H1 (cell line): ENCODE results near the gene FOXK1. TPM values are rescaled to one million over a fixed set of nuclear protein-coding genes. Genes with fewer than 3 reads are reported as not detected.

ENCODE experiments used
- CTCF ChIA-PET: fragments of 300-600 bp; sonication (Branson Sonifier 250); formaldehyde crosslinking; loops from one replicate; lab custom pipeline; 2021; ENCODE audit not compliant: partially characterized antibody; lab: Charles Lee
- POLR2A ChIA-PET: fragments of 300-600 bp; sonication (Branson Sonifier 250); formaldehyde crosslinking; loops from one replicate; lab custom pipeline; 2021; ENCODE audit warnings: inconsistent platforms; ENCODE audit not compliant: partially characterized antibody; lab: Charles Lee
- DNase-seq, 2 experiments: peaks; one replicate each; pipeline versions ENCODE4 v3.0.0 to v3.0.0-alpha.2; 2010 to 2022; ENCODE audit warnings: low spot score in 2 of 2, low read depth in 1 of 2, mixed read lengths in 1 of 2
- FAIRE-seq: peaks from 2 replicates; lab custom pipeline; 2011; peaks lifted over from hg19 to GRCh38; lab: Jason Lieb, UNC
- H2AFZ ChIP-seq: 2 replicates; pipeline ENCODE4 v1.8.1; 2012; ENCODE audit warnings: low read length, inconsistent platforms
- H2AK5ac ChIP-seq: 2 replicates; pipeline ENCODE4 v1.6.1; 2013; ENCODE audit warnings: low read depth, low read length
- H2BK120ac ChIP-seq: replicated peaks from 2 replicates; pipeline ENCODE3; 2013; ENCODE audit warnings: low read depth, low read length, inconsistent platforms
- H2BK12ac ChIP-seq: 2 replicates; pipeline ENCODE4 v1.6.1; 2013; ENCODE audit warnings: low read depth, low read length
- H2BK15ac ChIP-seq: 2 replicates; pipeline ENCODE4 v1.6.1; 2013; ENCODE audit warnings: low read length
- H2BK20ac ChIP-seq: 2 replicates; pipeline ENCODE4 v1.6.1; 2013; ENCODE audit warnings: low read length
- H2BK5ac ChIP-seq: 2 replicates; pipeline ENCODE4 v1.6.1; 2013; ENCODE audit warnings: low read depth, low read length
- H3K14ac ChIP-seq: 2 replicates; pipeline ENCODE4 v1.6.1; 2013; ENCODE audit warnings: inconsistent platforms; ENCODE audit not compliant: insufficient read length
- H3K18ac ChIP-seq: 2 replicates; pipeline ENCODE4 v1.6.1; 2013; ENCODE audit warnings: low read length; ENCODE audit errors: extremely low read depth
- H3K23ac ChIP-seq: 2 replicates; pipeline ENCODE4 v1.6.1; 2013; ENCODE audit warnings: inconsistent platforms; ENCODE audit not compliant: insufficient read length
- H3K23me2 ChIP-seq: 2 replicates; pipeline ENCODE4 v1.6.1; 2013; ENCODE audit warnings: low read depth, low read length
- H3K27ac ChIP-seq: 2 replicates; pipeline ENCODE4 v1.6.1; 2011; ENCODE audit warnings: low read depth, low read length, inconsistent platforms
- H3K27me3 ChIP-seq, 4 experiments: replicated peaks in 1 of 4; 1 replicate in 1 of 4; 2 replicates in 3 of 4; pipeline versions ENCODE4 v1.6.1 to v1.8.1; 2011 to 2013; ENCODE audit warnings: low read length in 3 of 4, mild to moderate bottlenecking in 3 of 4, inconsistent platforms in 2 of 4, mixed read lengths in 2 of 4, moderate library complexity in 1 of 4; ENCODE audit not compliant: control insufficient read depth in 3 of 4, insufficient read depth in 3 of 4; ENCODE audit errors: extremely low read depth in 1 of 4
- H3K36me3 ChIP-seq, 4 experiments: 2 replicates each; pipeline versions ENCODE4 v1.6.1 to v1.8.1; 2011 to 2013; ENCODE audit warnings: mild to moderate bottlenecking in 4 of 4, low read length in 3 of 4, moderate library complexity in 2 of 4, control low read depth in 1 of 4, inconsistent platforms in 1 of 4; ENCODE audit not compliant: insufficient read depth in 4 of 4, control insufficient read depth in 2 of 4
- H3K4ac ChIP-seq: replicated peaks from 2 replicates; pipeline ENCODE3; 2013; ENCODE audit warnings: low read length, low read depth, mixed read lengths, inconsistent platforms; ENCODE audit not compliant: insufficient read length
- H3K4me1 ChIP-seq, 4 experiments: replicated peaks in 1 of 4; 1 replicate in 1 of 4; 2 replicates in 3 of 4; pipeline versions ENCODE4 v1.6.1 to v1.8.1; 2011 to 2013; ENCODE audit warnings: low read length in 3 of 4, inconsistent platforms in 2 of 4, mixed read lengths in 1 of 4; ENCODE audit not compliant: insufficient read depth in 4 of 4, control insufficient read depth in 3 of 4
- H3K4me2 ChIP-seq, 2 experiments: 2 replicates each; pipeline versions ENCODE4 v1.6.1 to v1.8.1; 2011 to 2013; ENCODE audit warnings: low read depth in 2 of 2, low read length in 2 of 2, control low read depth in 1 of 2, inconsistent platforms in 1 of 2, mild to moderate bottlenecking in 1 of 2; ENCODE audit not compliant: insufficient read depth in 1 of 2
- H3K4me3 ChIP-seq, 4 experiments: fragments of 200-600, 300-600 bp in 1 of 4; sonication (generic), shearing (Covaris generic), sonication (Bioruptor Twin) in 1 of 4; 2 replicates each; pipeline versions ENCODE4 v1.5.1 to v1.8.1; 2011 to 2016; ENCODE audit warnings: low read length in 4 of 4, low read depth in 3 of 4, control low read depth in 2 of 4, inconsistent platforms in 2 of 4, mild to moderate bottlenecking in 2 of 4, mixed read lengths in 1 of 4, moderate library complexity in 1 of 4; ENCODE audit not compliant: insufficient read depth in 2 of 4; ENCODE audit errors: extremely low read depth in 1 of 4
- H3K56ac ChIP-seq: replicated peaks from 2 replicates; pipeline ENCODE3; 2013; ENCODE audit warnings: low read depth, mild to moderate bottlenecking, mixed read lengths, low read length, inconsistent platforms; ENCODE audit not compliant: insufficient read length
- H3K79me1 ChIP-seq: 2 replicates; pipeline ENCODE4 v1.6.1; 2013; ENCODE audit warnings: low read depth, low read length, control low read depth
- H3K79me2 ChIP-seq, 2 experiments: 2 replicates each; pipeline versions ENCODE4 v1.6.1 to v1.8.1; 2012 to 2013; ENCODE audit warnings: low read length in 2 of 2, mild to moderate bottlenecking in 2 of 2, inconsistent platforms in 1 of 2; ENCODE audit not compliant: insufficient read depth in 2 of 2, control insufficient read depth in 1 of 2
- H3K9ac ChIP-seq, 4 experiments: replicated peaks in 1 of 4; 1 replicate in 1 of 4; 2 replicates in 3 of 4; pipeline versions ENCODE4 v1.6.1 to v1.8.1; 2011 to 2013; ENCODE audit warnings: low read depth in 3 of 4, low read length in 3 of 4, control low read depth in 2 of 4, mild to moderate bottlenecking in 2 of 4, moderate library complexity in 2 of 4, inconsistent platforms in 1 of 4; ENCODE audit errors: extremely low read depth in 1 of 4
- H3K9me3 ChIP-seq, 2 experiments: 2 replicates each; pipeline versions ENCODE4 v1.6.1 to v1.8.1; 2012 to 2013; ENCODE audit warnings: mild to moderate bottlenecking in 2 of 2, moderate library complexity in 2 of 2, control low read depth in 1 of 2, inconsistent platforms in 1 of 2, low read depth in 1 of 2, low read length in 1 of 2, mixed read lengths in 1 of 2; ENCODE audit not compliant: insufficient read depth in 2 of 2
- H4K20me1 ChIP-seq, 2 experiments: replicated peaks in 1 of 2; 2 replicates each; pipeline versions ENCODE3 to v1.8.1; 2011 to 2013; ENCODE audit warnings: inconsistent platforms in 2 of 2, low read length in 2 of 2, mild to moderate bottlenecking in 1 of 2; ENCODE audit not compliant: insufficient read depth in 2 of 2, control insufficient read depth in 1 of 2
- H4K5ac ChIP-seq: 2 replicates; pipeline ENCODE4 v1.6.1; 2013; ENCODE audit warnings: low read length, low read depth, mixed read lengths, inconsistent platforms; ENCODE audit not compliant: insufficient read length
- H4K8ac ChIP-seq: 2 replicates; pipeline ENCODE4 v1.8.0; 2013; ENCODE audit warnings: mild to moderate bottlenecking, moderate library complexity, low read length, inconsistent platforms; ENCODE audit not compliant: insufficient read depth; ENCODE audit errors: extremely low read depth
- H4K91ac ChIP-seq: replicated peaks from 2 replicates; pipeline ENCODE3; 2013; ENCODE audit warnings: low read length, mixed read lengths, inconsistent platforms; ENCODE audit not compliant: insufficient read length
- CBX5 ChIP-seq: fragments of 300-800, 300-1000 bp; sonication (generic); IDR thresholded peaks from 2 replicates; pipeline ENCODE4 v1.7.1; 2016; ENCODE audit warnings: antibody characterized with exemption, low read length, low read depth
- CREB1 ChIP-seq: IDR thresholded peaks from 2 replicates; pipeline ENCODE4 v1.6.1; 2012; ENCODE audit warnings: inconsistent platforms
- GTF2F1 ChIP-seq: IDR thresholded peaks from 2 replicates; pipeline ENCODE4 v1.6.1; 2012; ENCODE audit warnings: low read depth, low read length, improper control_type of control experiment, borderline replicate concordance
- HDAC6 ChIP-seq: IDR thresholded peaks from one replicate; pipeline ENCODE4 v1.7.1; 2012; ENCODE audit warnings: low read depth, mild to moderate bottlenecking, inconsistent platforms, low read length, moderate library complexity
- PHF8 ChIP-seq: fragments of 200-600 bp; sonication (generic); conservative IDR thresholded peaks from 2 replicates; pipeline ENCODE4 v1.7.1; 2012; ENCODE audit warnings: low read depth, mild to moderate bottlenecking, inconsistent platforms, low read length, moderate library complexity
- POU5F1 ChIP-seq: IDR thresholded peaks from 2 replicates; pipeline ENCODE4 v1.6.1; 2011; ENCODE audit warnings: low read depth, mild to moderate bottlenecking, low read length, moderate library complexity
- RAD21 ChIP-seq, 2 experiments: IDR thresholded peaks in 1 of 2; conservative IDR thresholded peaks in 1 of 2; 2 replicates each; pipeline ENCODE4 v1.6.1; 2011; ENCODE audit warnings: low read depth in 2 of 2, low read length in 2 of 2, improper control_type of control experiment in 1 of 2, inconsistent platforms in 1 of 2, mild to moderate bottlenecking in 1 of 2, moderate library complexity in 1 of 2
- YY1 ChIP-seq: IDR thresholded peaks from 2 replicates; pipeline ENCODE4 v1.6.1; 2011; ENCODE audit warnings: low read depth, mild to moderate bottlenecking, low read length
- WGBS, 2 experiments: shearing (Covaris generic) in 1 of 2; methylation state at CpG; one replicate each; pipeline versions ENCODE4 v1.1.6 to v1.1.7; 2013 to 2015; ENCODE audit warnings: low lambda C conversion rate in 2 of 2, mixed read lengths in 2 of 2, inconsistent platforms in 1 of 2, low coverage in 1 of 2, missing lambda C conversion rate in 1 of 2; ENCODE audit not compliant: insufficient replicate concordance in 2 of 2, insufficient coverage in 1 of 2, insufficient read length in 1 of 2; ENCODE audit errors: extremely low coverage in 1 of 2, missing lambda C conversion rate in 1 of 2; 5-methylcytosine and 5-hydroxymethylcytosine counted together
- polyA plus RNA-seq, 7 experiments: library from polyadenylated mRNA; depleted of rRNA in 3 of 7; stranded (reverse) in 5 of 7; unstranded in 2 of 7; fragments of >200 nt in 5 of 7; fragments of 200-250 nt in 2 of 7; gene quantifications; 1 replicate in 5 of 7; 2 replicates in 1 of 7; 4 replicates in 1 of 7; pipeline versions ENCODE4 v1.2.1 to v1.2.3, GENCODE V29; 2011 to 2013; ENCODE audit warnings: missing spikeins in 2 of 7, mixed read lengths in 2 of 7
- total RNA-seq: library from RNA; stranded (reverse); fragmentation: NEBNext Ultra II Directional; extraction: Animal tissue kit (Norgen Biotek cat#: 25700); gene quantifications from 2 replicates; pipeline ENCODE4 v1.2.1, GENCODE V29; 2021

FOXK1 gene
- total and polyA plus RNA-seq, 2 of the 8 experiments (the other 6 are each of a cell fraction or from before 2014, with no cell fraction given), result 2.0 to 8.5 TPM

DNA sequence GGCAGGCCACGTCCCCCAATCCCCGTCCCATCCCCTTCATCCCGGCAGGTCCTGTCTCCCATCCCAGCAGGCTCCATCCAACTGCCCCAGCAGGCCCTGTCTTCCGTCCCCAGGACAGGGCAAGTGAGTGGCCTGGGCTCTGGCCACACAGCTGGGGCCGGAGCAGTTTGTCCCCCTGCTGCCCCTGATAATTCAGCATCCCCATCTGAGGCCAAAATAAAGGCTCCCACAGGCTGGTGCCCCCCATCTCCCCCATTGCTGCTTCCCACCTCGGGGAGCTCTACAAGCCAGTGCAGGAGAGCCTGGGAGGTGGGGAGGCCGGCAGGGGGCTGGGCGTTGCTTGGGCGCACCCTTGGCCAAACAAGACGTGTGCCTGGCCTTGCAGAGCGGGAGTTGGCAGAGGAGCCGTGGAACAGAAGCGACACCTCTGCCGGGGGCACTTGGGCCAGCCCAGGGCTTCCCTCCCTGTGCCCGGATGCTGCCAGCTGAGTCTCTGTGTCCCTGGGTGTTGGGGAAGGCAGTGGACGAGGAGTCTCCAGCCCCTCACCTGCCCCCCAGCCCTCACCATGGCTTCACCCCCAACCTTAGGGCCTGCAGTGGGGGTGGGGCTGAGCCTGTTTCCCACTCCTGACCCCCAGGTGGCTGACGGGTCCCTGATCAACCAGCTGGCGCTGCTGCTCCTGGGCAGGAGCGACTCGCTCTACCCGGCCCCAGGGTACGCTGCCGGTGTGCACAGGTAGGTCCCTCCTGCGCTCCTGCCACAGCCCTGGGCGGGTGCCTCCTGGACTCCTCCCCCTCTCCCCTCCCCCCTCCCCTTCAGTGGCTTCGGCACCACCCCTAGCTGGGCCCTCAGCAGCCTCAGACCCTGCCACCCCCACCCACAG lies 107.3 kb downstream of the FOXK1 start:
- Histone ChIP-seq H4K8ac (no peak overlapping the region; the same call in 1 of the 2 replicates), H2AK5ac (no peak overlapping the region), H3K18ac (no peak overlapping the region), H2BK5ac (no peak overlapping the region), H3K4me1 (peaks cover 0 to 3% (median 1%) of the 10 kb centered on the region in 4 experiments; a peak in 4 of 7 replicates), H3K79me2 (no peaks in the 10 kb centered on the region), H2AFZ (no peak overlapping the region), H2BK120ac (no peak overlapping the region), H3K36me3 (peaks cover 3 to 39% (median 9%) of the 10 kb centered on the region in 4 experiments; a peak in 5 of 8 replicates), H2BK12ac (no peak overlapping the region), H3K9me3 (no peaks in the 10 kb centered on the region; a peak in 1 of 4 replicates), H2BK15ac (no peak overlapping the region)
- DNase-seq, result no peak
- TF ChIP-seq CREB1 (no peak), YY1 (no peak), HDAC6 (no peak), RAD21 (IDR thresholded peaks at IDR 0.05 in 1 of 2, conservative IDR thresholded peaks at IDR 0.05 in 1 of 2; ENCODE audit: low read depth in 2 of 2, low read length in 2 of 2) (no peak), PHF8 (no peak), CBX5 (no peak), GTF2F1 (no peak), POU5F1 (no peak)
- TF ChIP-seq, all 59 proteins: peak for 0
- H3K79me1 ChIP-seq, result no peaks in the 10 kb centered on the region
- H3K27ac ChIP-seq, result no peak overlapping the region
- no peak overlapping the region for H3K4me3 ChIP-seq
- H4K91ac ChIP-seq, result no peak overlapping the region
- H4K20me1 ChIP-seq, result peaks cover 0 to 5% of the 10 kb centered on the region in 2 experiments
- 91% methylated on average over 14 of the region's 26 CpGs; no CpG with 5 or more reads in 1 of the 2 experiments for WGBS, 2 experiments
- ChIA-PET POLR2A (interaction anchor here (0.7 to 1.7 kb wide), 3 partner anchors 14 to 21 kb away, joined by 3 to 4 read pairs (median 4); partner anchors contain the start of gene AP5Z1), CTCF (interaction anchor here (1.0 to 2.3 kb wide), 4 partner anchors 9 to 185 kb away, joined by 3 to 8 read pairs (median 5); no protein-coding TSS in a partner anchor)
- FAIRE-seq, result no peak
- H3K56ac ChIP-seq, result no peak overlapping the region
- H3K4ac ChIP-seq, result no peak overlapping the region
- no peak overlapping the region for H4K5ac ChIP-seq
- H3K23ac ChIP-seq, result no peak overlapping the region
- no peak overlapping the region for H3K4me2 ChIP-seq
- H3K9ac ChIP-seq, result no peak overlapping the region
- H3K23me2 ChIP-seq, result peaks cover 7% of the 10 kb centered on the region; the same call in 1 of the 2 replicates
- no peak overlapping the region for H2BK20ac ChIP-seq
- H3K14ac ChIP-seq, result no peak overlapping the region
- no peaks in the 10 kb centered on the region for H3K27me3 ChIP-seq
